Mesendoderm (in vitro differentiated cells): ENCODE results near the gene ANK3.

ENCODE experiments used
- DNase-seq: peaks from one replicate; pipeline ENCODE4 v3.0.0; 2013
- H2AK5ac ChIP-seq: 2 replicates; pipeline ENCODE4 v1.6.1; 2013; ENCODE audit warnings: low read length, inconsistent platforms
- H2BK120ac ChIP-seq: 2 replicates; pipeline ENCODE4 v1.6.1; 2013; ENCODE audit warnings: low read depth, mild to moderate bottlenecking, low read length, moderate library complexity, mixed read lengths
- H2BK15ac ChIP-seq: replicated peaks from 2 replicates; pipeline ENCODE4 v1.6.1; 2013; ENCODE audit warnings: low read depth, mild to moderate bottlenecking, moderate library complexity
- H2BK5ac ChIP-seq: 2 replicates; pipeline ENCODE4 v1.6.1; 2013; ENCODE audit warnings: low read length, inconsistent platforms
- H3K18ac ChIP-seq: 2 replicates; pipeline ENCODE4 v1.6.1; 2013; ENCODE audit warnings: mild to moderate bottlenecking, low read length, mixed read lengths
- H3K23ac ChIP-seq: one replicate; pipeline ENCODE4 v1.6.1; 2013; ENCODE audit warnings: low read length
- H3K27ac ChIP-seq: 2 replicates; pipeline ENCODE4 v1.5.1; 2013; ENCODE audit warnings: low read depth, mild to moderate bottlenecking, inconsistent platforms, low read length, moderate library complexity
- H3K27me3 ChIP-seq: 2 replicates; pipeline ENCODE4 v1.6.1; 2013; ENCODE audit warnings: low read length, control low read depth, mild to moderate bottlenecking, inconsistent platforms; ENCODE audit not compliant: insufficient read depth, poor library complexity
- H3K36me3 ChIP-seq: 2 replicates; pipeline ENCODE4 v1.6.1; 2013; ENCODE audit warnings: low read length, inconsistent platforms; ENCODE audit not compliant: control insufficient read depth, insufficient read depth
- H3K4ac ChIP-seq: one replicate; pipeline ENCODE4 v1.6.1; 2013; ENCODE audit warnings: low read depth, mild to moderate bottlenecking, low read length, moderate library complexity
- H3K4me1 ChIP-seq: 2 replicates; pipeline ENCODE4 v1.6.1; 2013; ENCODE audit warnings: low read depth, low read length, inconsistent platforms; ENCODE audit not compliant: control insufficient read depth
- H3K4me2 ChIP-seq: 2 replicates; pipeline ENCODE4 v1.6.1; 2013; ENCODE audit warnings: low read length
- H3K4me3 ChIP-seq: 2 replicates; pipeline ENCODE4 v1.5.1; 2013; ENCODE audit warnings: mild to moderate bottlenecking, low read length
- H3K56ac ChIP-seq: one replicate; pipeline ENCODE4 v1.6.1; 2013; ENCODE audit warnings: low read length
- H3K79me1 ChIP-seq: 2 replicates; pipeline ENCODE4 v1.6.1; 2013; ENCODE audit warnings: low read length, inconsistent platforms
- H3K79me2 ChIP-seq: 2 replicates; pipeline ENCODE4 v1.6.1; 2013; ENCODE audit warnings: mild to moderate bottlenecking, low read length; ENCODE audit not compliant: control insufficient read depth, insufficient read depth
- H3K9ac ChIP-seq: 2 replicates; pipeline ENCODE4 v1.6.1; 2013; ENCODE audit warnings: low read length, inconsistent platforms
- H4K5ac ChIP-seq: one replicate; pipeline ENCODE4 v1.6.1; 2013; ENCODE audit warnings: low read length
- H4K8ac ChIP-seq: one replicate; pipeline ENCODE4 v1.6.1; 2013; ENCODE audit warnings: low read depth, mild to moderate bottlenecking, control low read depth, low read length, moderate library complexity
- WGBS: extraction: QIAGEN DNeasy Blood & Tissue Kit; methylation state at CpG from one replicate; pipeline ENCODE4 v1.1.7; 2013; ENCODE audit warnings: low lambda C conversion rate, missing lambda C conversion rate; ENCODE audit not compliant: insufficient coverage; ENCODE audit errors: extremely low coverage; 5-methylcytosine and 5-hydroxymethylcytosine counted together

Gene ANK3

GRCh38 chr10:60170250-60170649 lies 219.4 kb downstream of the ANK3 start:
- no peak overlapping the region for H2BK15ac ChIP-seq
- H3K56ac ChIP-seq, result no peak overlapping the region
- no peak overlapping the region for H3K4me2 ChIP-seq
- no peak for DNase-seq
- no peak overlapping the region for H2BK5ac ChIP-seq
- no peak overlapping the region for H3K23ac ChIP-seq
- no peak overlapping the region for H2BK120ac ChIP-seq
- H3K18ac ChIP-seq, result no peak overlapping the region
- H3K4me3 ChIP-seq, result no peak overlapping the region
- no peaks in the 10 kb centered on the region for H3K79me2 ChIP-seq
- no peaks in the 10 kb centered on the region for H3K79me1 ChIP-seq
- no peak overlapping the region for H3K4ac ChIP-seq
- no peak overlapping the region for H4K8ac ChIP-seq
- H3K4me1 ChIP-seq, result peaks cover 3% of the 10 kb centered on the region
- no peak overlapping the region for H4K5ac ChIP-seq
- no peak overlapping the region for H3K27ac ChIP-seq
- no peaks in the 10 kb centered on the region for H3K27me3 ChIP-seq
- no peak overlapping the region for H3K9ac ChIP-seq
- no peak overlapping the region for H2AK5ac ChIP-seq
- H3K36me3 ChIP-seq, result no peaks in the 10 kb centered on the region
- WGBS, result no CpG with 5 or more reads among the region's 3 CpGs

- no peak overlapping the region for H4K8ac ChIP-seq
- H3K9ac ChIP-seq, result no peak overlapping the region
- no peak overlapping the region for H3K4me3 ChIP-seq
- H4K5ac ChIP-seq, result no peak overlapping the region
- H3K4me1 ChIP-seq, result no peaks in the 10 kb centered on the region
- H3K4me2 ChIP-seq, result no peak overlapping the region
- H2BK15ac ChIP-seq, result no peak overlapping the region
- DNase-seq, result no peak
- no peaks in the 10 kb centered on the region for H3K36me3 ChIP-seq
- no peak overlapping the region for H3K23ac ChIP-seq
- no peak overlapping the region for H2BK120ac ChIP-seq
- no peaks in the 10 kb centered on the region for H3K79me2 ChIP-seq
- no peak overlapping the region for H2BK5ac ChIP-seq
- no peaks in the 10 kb centered on the region for H3K27me3 ChIP-seq
- H3K27ac ChIP-seq, result no peak overlapping the region
- WGBS, result no CpG with 5 or more reads among the region's 2 CpGs
- H3K18ac ChIP-seq, result no peak overlapping the region
- no peak overlapping the region for H2AK5ac ChIP-seq
- H3K56ac ChIP-seq, result no peak overlapping the region
- no peaks in the 10 kb centered on the region for H3K79me1 ChIP-seq
- H3K4ac ChIP-seq, result no peak overlapping the region
These were observed 220.6 kb downstream of the ANK3 start for GRCh38 chr10:60169111-60169510.

- H3K9ac ChIP-seq, result no peak overlapping the region
- H3K4ac ChIP-seq, result no peak overlapping the region
- H2BK15ac ChIP-seq, result no peak overlapping the region
- no peaks in the 10 kb centered on the region for H3K79me1 ChIP-seq
- no peak overlapping the region for H4K5ac ChIP-seq
- no peaks in the 10 kb centered on the region for H3K27me3 ChIP-seq
- no peaks in the 10 kb centered on the region for H3K36me3 ChIP-seq
- no peak overlapping the region for H4K8ac ChIP-seq
- no peak overlapping the region for H3K23ac ChIP-seq
- no peak for DNase-seq
- no peak overlapping the region for H3K27ac ChIP-seq
- no peak overlapping the region for H2BK120ac ChIP-seq
- H3K4me1 ChIP-seq, result no peaks in the 10 kb centered on the region
- H3K56ac ChIP-seq, result no peak overlapping the region
- no peak overlapping the region for H2AK5ac ChIP-seq
- H3K79me2 ChIP-seq, result no peaks in the 10 kb centered on the region
- no peak overlapping the region for H3K4me3 ChIP-seq
- no peak overlapping the region for H2BK5ac ChIP-seq
- WGBS, result no CpG with 5 or more reads among the region's 4 CpGs
- no peak overlapping the region for H3K4me2 ChIP-seq
- no peak overlapping the region for H3K18ac ChIP-seq
These were observed 222.6 kb downstream of the ANK3 start for GRCh38 chr10:60167050-60167449.

GRCh38 chr10:60163786-60164185 lies 225.9 kb downstream of the ANK3 start:
- Histone ChIP-seq H2BK5ac (no peak overlapping the region), H4K8ac (no peak overlapping the region), H3K4ac (no peak overlapping the region), H3K36me3 (no peaks in the 10 kb centered on the region), H3K56ac (no peak overlapping the region), H3K27ac (no peak overlapping the region), H2BK120ac (no peak overlapping the region), H3K4me1 (no peaks in the 10 kb centered on the region), H3K9ac (no peak overlapping the region), H3K4me2 (no peak overlapping the region), H3K4me3 (no peak overlapping the region), H3K18ac (no peak overlapping the region), H4K5ac (no peak overlapping the region), H3K23ac (no peak overlapping the region), H2BK15ac (no peak overlapping the region), H3K27me3 (no peaks in the 10 kb centered on the region), H3K79me1 (no peaks in the 10 kb centered on the region), H3K79me2 (no peaks in the 10 kb centered on the region), H2AK5ac (no peak overlapping the region)
- no peak for DNase-seq

- H3K18ac ChIP-seq, result no peak overlapping the region
- H3K4me3 ChIP-seq, result no peak overlapping the region
- H3K4me1 ChIP-seq, result no peaks in the 10 kb centered on the region
- H4K8ac ChIP-seq, result no peak overlapping the region
- no peaks in the 10 kb centered on the region for H3K79me1 ChIP-seq
- no peaks in the 10 kb centered on the region for H3K36me3 ChIP-seq
- no peak overlapping the region for H3K27ac ChIP-seq
- no peak overlapping the region for H3K4me2 ChIP-seq
- no peak overlapping the region for H2BK120ac ChIP-seq
- H3K23ac ChIP-seq, result no peak overlapping the region
- H3K9ac ChIP-seq, result no peak overlapping the region
- no peak overlapping the region for H3K4ac ChIP-seq
- H3K56ac ChIP-seq, result no peak overlapping the region
- H3K27me3 ChIP-seq, result no peaks in the 10 kb centered on the region
- DNase-seq, result no peak
- no peak overlapping the region for H2AK5ac ChIP-seq
- no peak overlapping the region for H4K5ac ChIP-seq
- H2BK15ac ChIP-seq, result no peak overlapping the region
- H2BK5ac ChIP-seq, result no peak overlapping the region
- H3K79me2 ChIP-seq, result no peaks in the 10 kb centered on the region
- no CpG with 5 or more reads among the region's 1 CpG for WGBS
These were observed 227.0 kb downstream of the ANK3 start for GRCh38 chr10:60162631-60163030.

GRCh38 chr10:60155943-60156683 lies 233.6 kb downstream of the ANK3 start:
- no peak overlapping the region for H2BK5ac ChIP-seq
- WGBS, result no CpG with 5 or more reads among the region's 6 CpGs
- no peaks in the 10 kb centered on the region for H3K79me2 ChIP-seq
- no peak overlapping the region for H3K4me2 ChIP-seq
- H3K18ac ChIP-seq, result no peak overlapping the region
- H3K4me1 ChIP-seq, result no peaks in the 10 kb centered on the region
- H2AK5ac ChIP-seq, result no peak overlapping the region
- no peak overlapping the region for H4K5ac ChIP-seq
- no peaks in the 10 kb centered on the region for H3K36me3 ChIP-seq
- no peaks in the 10 kb centered on the region for H3K27me3 ChIP-seq
- no peak for DNase-seq
- no peak overlapping the region for H3K9ac ChIP-seq
- H3K4ac ChIP-seq, result no peak overlapping the region
- no peak overlapping the region for H3K23ac ChIP-seq
- H2BK120ac ChIP-seq, result no peak overlapping the region
- no peak overlapping the region for H4K8ac ChIP-seq
- H3K56ac ChIP-seq, result no peak overlapping the region
- no peaks in the 10 kb centered on the region for H3K79me1 ChIP-seq
- H2BK15ac ChIP-seq, result no peak overlapping the region
- H3K4me3 ChIP-seq, result no peak overlapping the region
- H3K27ac ChIP-seq, result no peak overlapping the region
